GM13977 (cell line): ENCODE data around the gene WDR43.

Experiments used
- DNase-seq: peaks from one replicate; pipeline ENCODE4 v3.0.0; 2012; ENCODE audit warnings: low spot score
- CTCF ChIP-seq: IDR thresholded peaks from 2 replicates; pipeline ENCODE4 v1.5.1; 2012; ENCODE audit warnings: mild to moderate bottlenecking, control low read depth; ENCODE audit not compliant: insufficient read depth; ENCODE audit errors: extremely low read depth, missing control alignments
- in situ Hi-C: fragments of 300-500 bp; cut with MboI; formaldehyde crosslinking; loops from one replicate; pipeline ENCODE4 v1.12.0; 2022; ENCODE audit warnings: low sequenced_read_pairs, low pct_unique_long_range_greater_than_20kb, mixed read lengths, inconsistent platforms; ENCODE audit not compliant: unreplicated experiment

WDR43 gene

GRCh38 chr2:28956415-28956826 lies 62.0 kb downstream of the WDR43 start:
- peak; percentile 50 for DNase-seq
- peak; percentile 27 for TF ChIP-seq CTCF
- in situ Hi-C loops, result loop anchor here (25.0 kb wide), 1 partner anchor 881 kb away; no protein-coding TSS in a partner anchor

GRCh38 chr2:28956890-28957289 lies 62.4 kb downstream of the WDR43 start:
- in situ Hi-C loops, result loop anchor here (25.0 kb wide), 1 partner anchor 880 kb away; no protein-coding TSS in a partner anchor
- DNase-seq, result no peak
- peak; percentile 49 for TF ChIP-seq CTCF

GRCh38 chr2:28958689-28959088 lies 64.2 kb downstream of the WDR43 start:
- peak; percentile 73 for DNase-seq
- in situ Hi-C loops, result loop anchor here (25.0 kb wide), 1 partner anchor 879 kb away; no protein-coding TSS in a partner anchor
- peak; percentile 58 for TF ChIP-seq CTCF

- TF ChIP-seq CTCF, result no peak
- in situ Hi-C loops, result loop anchor here (5.0 to 25.0 kb wide), 2 partner anchors 237 to 877 kb away; no protein-coding TSS in a partner anchor
- no peak for DNase-seq
These were observed 65.9 kb downstream of the WDR43 start for GRCh38 chr2:28960401-28960800.

- TF ChIP-seq CTCF, result no peak
- no peak for DNase-seq
- in situ Hi-C loops, result loop anchor here (5.0 to 25.0 kb wide), 2 partner anchors 235 to 875 kb away; no protein-coding TSS in a partner anchor
These were observed 68.0 kb downstream of the WDR43 start for GRCh38 chr2:28962505-28962904.

GRCh38 chr2:28970464-28971160 lies 76.1 kb downstream of the WDR43 start:
- in situ Hi-C loops, result loop anchor here (25.0 kb wide), 1 partner anchor 867 kb away; no protein-coding TSS in a partner anchor

More at GRCh38 chr2:28970464-28971160, 76.1 kb downstream of the WDR43 start:
- TF ChIP-seq CTCF, result no peak
- no peak for DNase-seq
